ENCODE measurements around the gene KATNAL1. TPM values are rescaled to one million over a fixed set of nuclear protein-coding genes. Genes with fewer than 3 reads are reported as not detected.

The KATNAL1 gene
- total RNA-seq, 2 experiments from 2014 or later: 29.4 to 30.4 TPM

- POLR2A ChIA-PET: interaction anchor here (0.7 kb wide), 1 partner anchor 13 kb away, joined by 3 read pairs; no protein-coding TSS in a partner anchor
- H3K4me1 Mint-ChIP-seq (ENCODE audit: low read depth): no peaks in the 10 kb centered on the region
- H3K27ac Mint-ChIP-seq: no peak overlapping the region
- no peak for ATAC-seq
- CTCF ChIA-PET: interaction anchor here (1.0 to 2.9 kb wide), 4 partner anchors 10 to 200 kb away, joined by 3 to 15 read pairs (median 6); no protein-coding TSS in a partner anchor
- no peak for DNase-seq
- H3K36me3 Mint-ChIP-seq (ENCODE audit: low read depth): no peaks in the 10 kb centered on the region
- no peaks in the 10 kb centered on the region for H3K9me3 Mint-ChIP-seq (ENCODE audit: insufficient read depth)
- H3K4me3 Mint-ChIP-seq: no peak overlapping the region
- peaks cover 8% of the 10 kb centered on the region for H3K27me3 Mint-ChIP-seq (ENCODE audit: low read depth)
Observed at GRCh38 chr13:30332456-30333143, 25.2 kb upstream of the KATNAL1 start.

GRCh38 chr13:30331331-30331771 is 24.0 kb upstream of the KATNAL1 start:
- Mint-ChIP-seq H3K9me3 (ENCODE audit: insufficient read depth) (no peaks in the 10 kb centered on the region), H3K36me3 (ENCODE audit: low read depth) (no peaks in the 10 kb centered on the region), H3K4me1 (ENCODE audit: low read depth) (no peaks in the 10 kb centered on the region), H3K27ac (no peak overlapping the region), H3K4me3 (no peak overlapping the region), H3K27me3 (ENCODE audit: low read depth) (peaks cover 9% of the 10 kb centered on the region)
- POLR2A ChIA-PET: no interaction called here
- DNase-seq (no peak), ATAC-seq (no peak)
- CTCF ChIA-PET: interaction anchor here (1.1 kb wide), 1 partner anchor 20 kb away, joined by 3 read pairs; no protein-coding TSS in a partner anchor

DNA sequence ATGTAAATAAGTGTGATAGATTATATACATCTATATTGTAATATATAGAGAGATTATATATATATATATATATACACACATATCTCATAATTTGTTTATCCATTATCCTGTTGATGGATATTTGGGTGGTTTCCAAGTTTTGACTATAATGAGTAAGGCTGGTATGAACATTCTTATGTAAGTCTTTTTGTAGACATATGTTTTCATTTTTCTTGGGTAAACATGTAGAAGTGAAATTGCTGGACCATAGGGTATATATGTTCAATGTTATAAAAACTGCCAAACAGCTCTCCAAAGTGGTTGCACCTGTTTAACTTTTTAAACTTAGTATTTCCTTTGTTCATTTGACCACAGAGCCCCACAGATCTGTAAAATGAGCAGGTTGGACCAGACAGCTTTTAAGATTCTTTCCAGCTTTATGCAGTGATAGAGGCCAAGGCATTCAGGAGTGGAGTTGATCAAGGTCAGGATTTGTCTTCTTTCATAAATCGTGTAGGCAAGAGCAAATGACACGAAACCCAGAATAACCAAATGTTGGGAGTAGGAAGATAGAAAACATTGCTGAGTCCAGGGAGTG is 21.7 kb upstream of the KATNAL1 start:
- no peak overlapping the region for H3K27ac Mint-ChIP-seq
- H3K4me1 Mint-ChIP-seq (ENCODE audit: low read depth): peaks cover 7% of the 10 kb centered on the region
- H3K9me3 Mint-ChIP-seq (ENCODE audit: insufficient read depth): no peaks in the 10 kb centered on the region
- H3K27me3 Mint-ChIP-seq (ENCODE audit: low read depth): peaks cover 10% of the 10 kb centered on the region
- ATAC-seq (no peak), DNase-seq (no peak)
- ChIA-PET CTCF (interaction anchor here (0.5 kb wide), 1 partner anchor 45 kb away, joined by 3 read pairs; no protein-coding TSS in a partner anchor), POLR2A (no interaction called here)
- no peak overlapping the region for H3K4me3 Mint-ChIP-seq
- H3K36me3 Mint-ChIP-seq (ENCODE audit: low read depth): no peaks in the 10 kb centered on the region

DNA sequence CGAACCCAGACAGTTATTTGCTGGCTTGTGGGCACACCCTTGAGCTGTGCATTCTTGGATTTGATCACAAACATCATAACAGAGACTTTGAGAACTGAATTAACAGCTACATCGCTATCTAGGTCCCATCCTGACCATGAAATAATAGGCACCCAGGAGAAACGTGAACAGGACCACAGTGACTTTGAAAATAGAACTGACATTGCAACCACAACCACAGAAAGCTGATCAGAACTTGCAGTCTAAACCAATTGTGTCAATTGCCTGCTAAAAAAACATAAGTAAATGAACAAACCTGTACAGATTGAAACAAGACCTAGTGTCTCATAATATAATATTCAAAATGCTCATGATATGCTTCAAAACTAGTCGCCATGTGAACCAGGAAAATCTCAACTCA is 18.3 kb upstream of the KATNAL1 start:
- DNase-seq: no peak
- H3K27ac Mint-ChIP-seq: no peak overlapping the region
- CTCF ChIA-PET: interaction anchor here (0.5 to 1.2 kb wide), 2 partner anchors 93 to 193 kb away, joined by 3 to 4 read pairs; no protein-coding TSS in a partner anchor
- ATAC-seq: no peak
- H3K4me3 Mint-ChIP-seq: no peak overlapping the region
- POLR2A ChIA-PET: no interaction called here
- peaks cover 12% of the 10 kb centered on the region for H3K27me3 Mint-ChIP-seq (ENCODE audit: low read depth)
- no peaks in the 10 kb centered on the region for H3K36me3 Mint-ChIP-seq (ENCODE audit: low read depth)
- H3K4me1 Mint-ChIP-seq (ENCODE audit: low read depth): peaks cover 7% of the 10 kb centered on the region
- no peaks in the 10 kb centered on the region for H3K9me3 Mint-ChIP-seq (ENCODE audit: insufficient read depth)

- ChIA-PET CTCF (interaction anchor here (1.2 to 1.5 kb wide), 4 partner anchors 10 to 189 kb away, joined by 3 to 4 read pairs (median 3); no protein-coding TSS in a partner anchor), POLR2A (no interaction called here)
- no peaks in the 10 kb centered on the region for H3K9me3 Mint-ChIP-seq (ENCODE audit: insufficient read depth)
- ATAC-seq (no peak), DNase-seq (no peak)
- H3K27ac Mint-ChIP-seq: no peak overlapping the region
- peaks cover 7% of the 10 kb centered on the region for H3K4me1 Mint-ChIP-seq (ENCODE audit: low read depth)
- no peak overlapping the region for H3K4me3 Mint-ChIP-seq
- H3K27me3 Mint-ChIP-seq (ENCODE audit: low read depth): peaks cover 12% of the 10 kb centered on the region
- no peaks in the 10 kb centered on the region for H3K36me3 Mint-ChIP-seq (ENCODE audit: low read depth)
Observed at GRCh38 chr13:30323524-30323923, 16.2 kb upstream of the KATNAL1 start.

DNA sequence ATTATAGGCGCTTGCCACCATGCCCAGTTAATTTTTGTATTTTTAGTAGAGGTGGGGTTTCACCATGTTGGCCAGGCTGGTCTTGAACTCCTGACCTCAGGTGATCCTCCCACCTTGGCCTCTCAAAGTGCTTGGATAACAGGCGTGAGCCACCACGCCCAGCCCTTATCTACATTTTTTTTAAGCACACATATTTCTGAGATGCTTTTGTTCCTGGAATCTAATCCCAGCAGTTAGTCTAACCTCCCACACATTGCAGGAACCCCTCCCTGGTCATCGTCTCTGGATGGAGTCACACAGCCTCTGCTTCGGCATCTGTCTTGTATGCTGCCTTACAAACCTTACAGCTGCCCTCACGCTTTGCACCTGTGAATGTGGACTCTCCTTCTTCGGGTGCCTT is 15.1 kb upstream of the KATNAL1 start:
- CTCF ChIA-PET: interaction anchor here (1.3 to 1.5 kb wide), 2 partner anchors 11 to 24 kb away, joined by 3 read pairs; no protein-coding TSS in a partner anchor
- Mint-ChIP-seq H3K4me1 (ENCODE audit: low read depth) (peaks cover 7% of the 10 kb centered on the region), H3K27me3 (ENCODE audit: low read depth) (peaks cover 12% of the 10 kb centered on the region), H3K4me3 (no peak overlapping the region), H3K9me3 (ENCODE audit: insufficient read depth) (no peaks in the 10 kb centered on the region), H3K36me3 (ENCODE audit: low read depth) (no peaks in the 10 kb centered on the region), H3K27ac (no peak overlapping the region)
- no peak for DNase-seq
- no peak for ATAC-seq
- POLR2A ChIA-PET: no interaction called here

- no peaks in the 10 kb centered on the region for H3K9me3 Mint-ChIP-seq (ENCODE audit: insufficient read depth)
- H3K36me3 Mint-ChIP-seq (ENCODE audit: low read depth): no peaks in the 10 kb centered on the region
- H3K4me3 Mint-ChIP-seq: no peak overlapping the region
- peaks cover 7% of the 10 kb centered on the region for H3K4me1 Mint-ChIP-seq (ENCODE audit: low read depth)
- DNase-seq (no peak), ATAC-seq (no peak)
- ChIA-PET CTCF (no interaction called here), POLR2A (no interaction called here)
- no peak overlapping the region for H3K27ac Mint-ChIP-seq
- H3K27me3 Mint-ChIP-seq (ENCODE audit: low read depth): peaks cover 7% of the 10 kb centered on the region
Observed at GRCh38 chr13:30321256-30321655, 13.9 kb upstream of the KATNAL1 start.

DNA sequence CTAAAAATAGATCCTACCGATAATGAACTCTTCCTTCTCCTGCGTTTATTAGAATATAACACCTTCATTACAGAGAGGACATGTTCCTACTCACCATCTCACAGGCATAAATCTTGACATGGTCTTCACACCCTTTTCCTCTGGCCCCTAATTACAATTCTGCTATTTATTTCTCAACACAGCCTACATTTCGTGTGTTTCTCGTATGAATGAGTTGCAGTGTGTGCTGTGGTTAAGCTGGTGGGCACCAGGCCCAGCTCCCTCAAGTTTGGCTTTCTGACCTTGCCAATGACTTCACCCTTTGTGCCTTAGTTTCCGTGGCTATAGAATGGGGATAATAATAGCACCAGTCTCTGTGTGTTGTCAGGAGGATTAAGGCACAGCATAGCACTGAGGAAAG is 12.3 kb upstream of the KATNAL1 start:
- POLR2A ChIA-PET: no interaction called here
- no peaks in the 10 kb centered on the region for H3K9me3 Mint-ChIP-seq (ENCODE audit: insufficient read depth)
- CTCF ChIA-PET: interaction anchor here (1.0 kb wide), 1 partner anchor 13 kb away, joined by 3 read pairs; no protein-coding TSS in a partner anchor
- DNase-seq (no peak), ATAC-seq (no peak)
- no peaks in the 10 kb centered on the region for H3K4me1 Mint-ChIP-seq (ENCODE audit: low read depth)
- H3K27ac Mint-ChIP-seq: no peak overlapping the region
- no peaks in the 10 kb centered on the region for H3K36me3 Mint-ChIP-seq (ENCODE audit: low read depth)
- peaks cover 8% of the 10 kb centered on the region for H3K27me3 Mint-ChIP-seq (ENCODE audit: low read depth)
- H3K4me3 Mint-ChIP-seq: no peak overlapping the region

DNA sequence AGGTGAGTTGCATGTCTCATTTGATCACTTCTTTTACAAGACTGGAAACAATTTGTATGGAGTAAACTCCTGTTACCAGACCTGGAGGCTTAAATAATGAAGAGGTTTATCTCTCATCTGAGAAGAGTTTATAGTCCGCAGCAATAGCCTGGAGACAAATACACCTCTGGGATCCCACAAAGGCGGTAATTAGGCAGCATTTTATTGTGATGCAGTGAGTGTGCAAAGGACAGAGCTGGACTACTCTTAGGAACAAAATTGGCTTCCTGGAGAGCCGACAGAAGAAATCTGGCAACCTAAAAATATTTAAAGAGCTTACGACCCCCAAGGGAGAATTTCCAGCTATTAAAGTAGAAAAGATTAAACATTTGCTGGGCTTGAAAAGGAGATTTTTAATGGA is 11.8 kb upstream of the KATNAL1 start:
- Mint-ChIP-seq H3K9me3 (ENCODE audit: insufficient read depth) (no peaks in the 10 kb centered on the region), H3K4me1 (ENCODE audit: low read depth) (no peaks in the 10 kb centered on the region)
- POLR2A ChIA-PET: no interaction called here

DNA sequence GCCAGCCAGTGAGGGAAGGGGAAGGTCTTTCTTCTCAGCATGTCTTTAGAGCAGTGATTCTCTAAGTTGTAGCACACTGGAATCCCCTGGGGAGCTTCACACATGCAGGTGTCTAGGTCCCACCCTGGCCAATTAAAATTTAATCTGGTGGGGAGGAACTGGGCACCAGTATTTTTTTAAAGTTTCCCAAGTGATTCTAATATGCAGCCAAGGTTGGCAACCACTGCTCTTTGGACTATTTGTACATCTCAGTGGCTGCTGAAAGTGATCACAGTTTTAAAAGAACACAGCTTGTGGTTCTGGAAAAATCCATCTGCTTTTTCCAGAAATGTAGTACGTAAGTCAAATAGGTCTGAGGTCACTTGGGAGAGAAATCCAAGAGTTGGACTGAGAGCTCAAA is 10.7 kb upstream of the KATNAL1 start:
- no peaks in the 10 kb centered on the region for H3K9me3 Mint-ChIP-seq (ENCODE audit: insufficient read depth)
- CTCF ChIA-PET: interaction anchor here (2.0 kb wide), 1 partner anchor 186 kb away, joined by 11 read pairs; no protein-coding TSS in a partner anchor
- H3K4me1 Mint-ChIP-seq (ENCODE audit: low read depth): peaks cover 6% of the 10 kb centered on the region
- H3K36me3 Mint-ChIP-seq (ENCODE audit: low read depth): no peaks in the 10 kb centered on the region
- peaks cover 5% of the 10 kb centered on the region for H3K27me3 Mint-ChIP-seq (ENCODE audit: low read depth)
- no peak for DNase-seq
- H3K27ac Mint-ChIP-seq: no peak overlapping the region
- no peak for ATAC-seq
- POLR2A ChIA-PET: interaction anchor here (1.0 kb wide), 1 partner anchor 12 kb away, joined by 3 read pairs; no protein-coding TSS in a partner anchor
- no peak overlapping the region for H3K4me3 Mint-ChIP-seq

More for the DNA sequence above, 11.8 kb upstream of the KATNAL1 start:
- ATAC-seq (no peak), DNase-seq (no peak)
- CTCF ChIA-PET: interaction anchor here (1.0 to 2.0 kb wide), 2 partner anchors 13 to 187 kb away, joined by 3 to 11 read pairs; no protein-coding TSS in a partner anchor
- Mint-ChIP-seq H3K36me3 (ENCODE audit: low read depth) (no peaks in the 10 kb centered on the region), H3K27me3 (ENCODE audit: low read depth) (peaks cover 4% of the 10 kb centered on the region), H3K4me3 (no peak overlapping the region), H3K27ac (no peak overlapping the region)

GRCh38 chr13:30314562-30314961 is 7.2 kb upstream of the KATNAL1 start:
- no peak overlapping the region for H3K27ac Mint-ChIP-seq
- no peaks in the 10 kb centered on the region for H3K9me3 Mint-ChIP-seq (ENCODE audit: insufficient read depth)
- ATAC-seq: no peak
- H3K27me3 Mint-ChIP-seq (ENCODE audit: low read depth): peaks cover 5% of the 10 kb centered on the region
- H3K36me3 Mint-ChIP-seq (ENCODE audit: low read depth): peaks cover 2% of the 10 kb centered on the region
- no peak for DNase-seq
- peaks cover 6% of the 10 kb centered on the region for H3K4me1 Mint-ChIP-seq (ENCODE audit: low read depth)
- H3K4me3 Mint-ChIP-seq: no peak overlapping the region
- POLR2A ChIA-PET: no interaction called here
- CTCF ChIA-PET: no interaction called here

DNA sequence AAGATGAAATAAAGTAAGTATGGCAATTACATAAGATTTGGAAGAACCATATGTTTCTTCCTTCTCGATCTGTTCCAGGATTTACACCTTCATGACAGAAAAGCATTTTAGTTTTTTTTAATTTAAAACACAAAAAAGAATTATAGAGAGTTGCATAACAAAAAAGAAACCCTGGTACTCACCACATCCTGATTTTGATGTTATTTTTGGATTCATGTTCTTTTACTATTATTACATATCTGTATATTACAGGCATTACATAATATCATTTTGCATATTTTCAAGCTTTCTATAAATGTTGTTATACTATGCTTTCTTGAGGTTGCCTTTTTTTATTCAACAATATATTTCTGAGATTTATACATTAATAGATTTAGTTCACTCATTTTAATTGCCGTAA is 6.7 kb upstream of the KATNAL1 start:
- no peak overlapping the region for H3K27ac Mint-ChIP-seq
- ChIA-PET POLR2A (no interaction called here), CTCF (no interaction called here)
- ATAC-seq: no peak
- peaks cover 5% of the 10 kb centered on the region for H3K27me3 Mint-ChIP-seq (ENCODE audit: low read depth)
- H3K4me3 Mint-ChIP-seq: no peak overlapping the region
- no peak for DNase-seq
- peaks cover 3% of the 10 kb centered on the region for H3K36me3 Mint-ChIP-seq (ENCODE audit: low read depth)
- H3K4me1 Mint-ChIP-seq (ENCODE audit: low read depth): peaks cover 6% of the 10 kb centered on the region
- H3K9me3 Mint-ChIP-seq (ENCODE audit: insufficient read depth): no peaks in the 10 kb centered on the region

All from activated CD8-positive, alpha-beta T cell treated with anti-CD3 and anti-CD28 coated beads, Interleukin-2, amount 10 ng/mL, durations not matched to agents 7 days and 5 days (primary cell).